GM12875 (cell line): Measurements from ENCODE around the gene ADGRG1.

Experiments used
- H3K4me3 ChIP-seq: one replicate; pipeline ENCODE4 v1.5.1; 2011; ENCODE audit warnings: low read depth, low read length, control low read depth
- TF ChIP-seq, protein P1 (sequence below): IDR thresholded peaks from 2 replicates; pipeline ENCODE4 v1.5.1; 2011; ENCODE audit warnings: low read depth, mild to moderate bottlenecking, control low read depth, inconsistent platforms, low read length, moderate library complexity, borderline replicate concordance; ENCODE audit not compliant: insufficient read depth

ADGRG1 gene

DNA sequence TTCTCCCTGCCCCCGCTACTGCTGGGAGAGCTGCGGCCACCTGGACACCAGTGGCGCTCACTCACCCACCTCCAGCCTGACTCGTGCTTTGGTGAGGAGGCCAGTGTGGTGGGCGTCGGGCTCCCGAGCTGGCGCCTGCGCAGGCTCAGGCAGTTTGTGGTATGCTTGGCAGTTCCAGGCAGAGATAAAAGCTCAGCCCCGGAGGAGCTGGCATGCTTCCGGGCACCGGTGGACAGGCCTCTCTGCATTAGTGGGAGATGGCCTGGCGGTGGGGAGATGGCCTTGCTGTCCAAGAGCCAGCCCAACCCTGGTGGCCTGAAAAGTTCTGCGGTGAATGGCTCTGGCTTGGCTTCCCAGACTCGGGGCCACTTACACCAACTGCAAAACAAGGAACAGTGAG lies 4.1 kb downstream of the ADGRG1 start:
- no peak overlapping the region for H3K4me3 ChIP-seq
- TF ChIP-seq, protein P1, sequence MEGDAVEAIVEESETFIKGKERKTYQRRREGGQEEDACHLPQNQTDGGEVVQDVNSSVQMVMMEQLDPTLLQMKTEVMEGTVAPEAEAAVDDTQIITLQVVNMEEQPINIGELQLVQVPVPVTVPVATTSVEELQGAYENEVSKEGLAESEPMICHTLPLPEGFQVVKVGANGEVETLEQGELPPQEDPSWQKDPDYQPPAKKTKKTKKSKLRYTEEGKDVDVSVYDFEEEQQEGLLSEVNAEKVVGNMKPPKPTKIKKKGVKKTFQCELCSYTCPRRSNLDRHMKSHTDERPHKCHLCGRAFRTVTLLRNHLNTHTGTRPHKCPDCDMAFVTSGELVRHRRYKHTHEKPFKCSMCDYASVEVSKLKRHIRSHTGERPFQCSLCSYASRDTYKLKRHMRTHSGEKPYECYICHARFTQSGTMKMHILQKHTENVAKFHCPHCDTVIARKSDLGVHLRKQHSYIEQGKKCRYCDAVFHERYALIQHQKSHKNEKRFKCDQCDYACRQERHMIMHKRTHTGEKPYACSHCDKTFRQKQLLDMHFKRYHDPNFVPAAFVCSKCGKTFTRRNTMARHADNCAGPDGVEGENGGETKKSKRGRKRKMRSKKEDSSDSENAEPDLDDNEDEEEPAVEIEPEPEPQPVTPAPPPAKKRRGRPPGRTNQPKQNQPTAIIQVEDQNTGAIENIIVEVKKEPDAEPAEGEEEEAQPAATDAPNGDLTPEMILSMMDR, result no peak

DNA sequence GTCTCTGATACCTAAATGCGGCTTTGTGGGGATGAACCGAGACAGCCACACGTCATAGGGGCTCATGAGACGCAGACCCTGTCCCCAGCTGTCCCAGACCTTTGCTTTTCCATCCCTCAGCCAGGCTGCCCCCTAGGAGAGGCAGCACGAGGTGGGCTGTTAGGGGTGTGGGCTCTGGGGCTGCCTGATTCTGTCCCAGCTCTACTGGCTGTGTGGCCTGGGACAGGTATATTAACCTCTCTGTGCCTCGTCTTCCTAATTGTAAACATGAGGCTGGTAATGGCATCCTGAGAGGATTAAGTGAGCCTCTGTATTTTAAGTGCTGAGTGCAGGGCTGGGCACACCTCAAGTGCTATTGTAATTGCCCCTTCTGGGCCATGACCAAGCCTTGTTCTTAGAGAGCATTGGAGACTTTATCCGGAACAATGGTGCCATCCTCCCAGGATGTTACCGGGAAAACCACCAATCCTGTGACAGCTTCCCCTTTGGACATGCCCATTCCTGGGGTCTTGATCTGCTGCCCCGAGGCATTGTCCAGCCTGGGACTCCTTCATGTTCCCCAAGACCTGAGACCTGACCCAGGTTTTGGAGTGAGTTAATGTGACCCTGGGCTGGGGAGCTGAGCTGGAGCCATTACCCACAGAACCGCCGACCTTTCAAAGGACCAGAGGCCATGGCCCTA lies 5.1 kb downstream of the ADGRG1 start:
- TF ChIP-seq, protein P1, result no peak
- H3K4me3 ChIP-seq, result no peak overlapping the region

DNA sequence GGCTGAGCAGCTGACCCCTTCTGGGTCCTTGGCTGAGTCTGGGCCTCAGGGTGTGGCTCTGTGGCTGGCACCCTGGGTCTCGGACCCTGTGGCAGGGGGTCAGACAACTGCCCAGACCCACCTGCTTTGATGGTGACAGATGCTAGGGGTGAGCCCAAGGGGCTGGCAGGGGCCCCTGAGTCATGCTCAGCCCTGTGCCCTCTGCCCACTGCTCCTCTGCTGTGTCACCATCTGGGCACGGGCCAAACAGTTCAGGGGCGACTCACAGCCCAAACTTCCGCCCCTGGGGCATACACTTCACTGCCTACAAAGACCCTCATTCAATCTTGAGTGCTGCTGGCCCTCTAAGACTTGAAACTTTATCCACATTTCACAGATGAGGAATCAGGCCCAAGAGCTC lies 5.7 kb downstream of the ADGRG1 start:
- TF ChIP-seq, protein P1, result no peak
- no peak overlapping the region for H3K4me3 ChIP-seq

DNA sequence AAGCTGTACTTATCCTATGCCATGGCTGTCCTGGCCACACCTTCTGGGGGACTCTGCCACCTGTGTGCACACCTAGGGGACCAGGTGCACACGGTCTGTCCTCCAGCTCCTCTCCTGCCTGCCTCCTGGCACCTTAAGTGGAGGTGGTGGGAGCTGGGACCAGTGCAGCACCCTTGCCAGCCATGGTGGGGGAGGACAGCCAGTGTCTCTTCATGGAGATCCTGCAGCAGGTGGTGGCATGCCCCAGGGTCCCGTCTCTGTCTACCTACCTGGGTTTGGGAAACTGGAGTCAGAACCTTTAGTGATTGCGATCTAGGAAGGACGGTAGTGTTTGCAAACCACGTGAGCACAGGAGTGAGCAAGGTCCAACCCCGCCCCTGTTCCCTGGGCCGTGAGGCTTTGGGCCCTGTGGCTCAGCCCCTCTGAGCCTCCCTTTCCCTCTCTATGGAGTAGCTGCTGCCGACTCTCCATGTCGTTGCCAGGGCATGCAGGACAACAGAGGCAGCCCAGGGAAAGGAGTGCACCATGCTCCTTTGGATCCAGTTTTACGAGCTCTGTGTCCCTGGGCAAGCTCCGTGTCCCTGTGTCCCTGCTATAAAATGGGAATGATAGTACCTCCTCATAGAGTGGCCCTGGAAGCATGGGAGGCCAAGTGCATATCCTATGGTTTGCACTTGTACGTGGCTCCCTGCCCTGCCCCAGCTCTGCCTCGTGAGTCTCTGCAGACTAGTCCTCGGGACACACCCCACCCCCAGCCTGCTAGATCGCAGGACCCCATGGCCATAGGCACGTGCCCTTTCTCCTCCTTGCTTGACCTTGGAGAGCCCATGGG lies 7.1 kb downstream of the ADGRG1 start:
- H3K4me3 ChIP-seq, result no peak overlapping the region
- TF ChIP-seq, protein P1, result no peak

DNA sequence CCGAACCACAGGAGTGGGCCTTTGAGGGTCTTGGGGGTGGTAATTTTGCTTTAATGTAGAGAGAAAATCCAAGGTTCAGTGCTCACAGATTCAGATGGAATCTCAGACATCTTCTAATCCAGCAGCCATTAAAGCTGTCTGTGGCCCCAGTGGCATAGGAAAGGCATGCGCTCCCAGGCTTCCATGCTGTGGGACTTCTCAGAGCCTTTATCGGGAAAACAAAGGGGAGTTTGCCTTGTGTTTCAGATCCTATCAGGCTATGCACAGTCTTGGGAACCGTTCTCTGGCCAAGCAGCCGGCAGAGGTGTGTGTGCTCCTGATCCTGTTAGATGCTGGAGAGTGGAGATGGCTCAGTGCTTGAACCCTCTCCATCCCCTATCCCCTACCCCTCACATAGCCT lies 7.8 kb downstream of the ADGRG1 start:
- H3K4me3 ChIP-seq, result no peak overlapping the region
- TF ChIP-seq, protein P1, result no peak

DNA sequence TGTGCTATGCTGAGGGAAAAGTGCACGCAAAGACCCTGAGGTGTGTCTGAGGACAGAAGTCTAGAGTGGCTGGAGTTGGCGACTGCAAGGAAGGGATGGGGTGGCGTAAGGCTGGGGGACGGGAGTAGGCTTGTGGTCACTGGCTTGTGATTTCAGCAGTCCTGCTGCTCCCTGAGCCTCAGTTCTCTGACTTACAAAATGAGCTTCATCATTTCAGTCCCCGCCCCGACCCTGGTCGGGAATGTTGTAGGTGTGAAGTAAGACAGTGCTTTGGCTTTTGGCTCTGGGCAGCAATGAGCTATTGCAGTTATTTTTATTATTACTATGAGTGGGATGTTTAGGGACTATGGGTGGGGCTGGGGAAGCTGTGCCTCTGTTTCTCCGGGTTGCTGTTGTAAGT lies 8.6 kb downstream of the ADGRG1 start:
- H3K4me3 ChIP-seq, result no peak overlapping the region
- TF ChIP-seq, protein P1, result no peak

DNA sequence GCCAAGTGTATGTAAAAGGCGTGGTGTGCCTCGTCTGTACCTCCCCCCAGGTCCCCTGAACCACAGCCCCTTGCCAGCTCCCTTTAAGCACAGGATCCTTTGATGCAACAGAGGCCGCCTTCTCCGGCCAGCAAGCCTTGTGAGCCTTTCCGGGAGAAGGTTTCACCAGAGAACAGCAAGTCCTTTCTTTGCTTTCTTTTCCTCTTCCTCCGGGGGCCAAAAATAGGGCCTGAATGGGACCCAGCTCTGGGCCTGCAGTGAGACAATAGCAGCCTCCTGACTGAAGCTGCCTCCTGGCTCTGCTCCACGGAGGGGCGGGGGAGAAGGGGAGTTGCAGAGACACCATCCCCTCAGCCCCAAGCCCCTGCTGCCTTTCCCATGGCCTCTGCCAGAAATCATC lies 9.0 kb downstream of the ADGRG1 start:
- no peak overlapping the region for H3K4me3 ChIP-seq
- TF ChIP-seq, protein P1, result no peak
